GDM1 (cell line): ENCODE results near the gene TUT4.
"Not testable (repeated sequence)": the region's sequence is repeated elsewhere in the genome, so short reads cannot be mapped to it uniquely, and the experiment has no call there.

ENCODE experiments used
- DNase-seq: peaks from one replicate; lab custom pipeline; 2025; lab: John Stamatoyannopoulos, UW

Gene TUT4, protein sequence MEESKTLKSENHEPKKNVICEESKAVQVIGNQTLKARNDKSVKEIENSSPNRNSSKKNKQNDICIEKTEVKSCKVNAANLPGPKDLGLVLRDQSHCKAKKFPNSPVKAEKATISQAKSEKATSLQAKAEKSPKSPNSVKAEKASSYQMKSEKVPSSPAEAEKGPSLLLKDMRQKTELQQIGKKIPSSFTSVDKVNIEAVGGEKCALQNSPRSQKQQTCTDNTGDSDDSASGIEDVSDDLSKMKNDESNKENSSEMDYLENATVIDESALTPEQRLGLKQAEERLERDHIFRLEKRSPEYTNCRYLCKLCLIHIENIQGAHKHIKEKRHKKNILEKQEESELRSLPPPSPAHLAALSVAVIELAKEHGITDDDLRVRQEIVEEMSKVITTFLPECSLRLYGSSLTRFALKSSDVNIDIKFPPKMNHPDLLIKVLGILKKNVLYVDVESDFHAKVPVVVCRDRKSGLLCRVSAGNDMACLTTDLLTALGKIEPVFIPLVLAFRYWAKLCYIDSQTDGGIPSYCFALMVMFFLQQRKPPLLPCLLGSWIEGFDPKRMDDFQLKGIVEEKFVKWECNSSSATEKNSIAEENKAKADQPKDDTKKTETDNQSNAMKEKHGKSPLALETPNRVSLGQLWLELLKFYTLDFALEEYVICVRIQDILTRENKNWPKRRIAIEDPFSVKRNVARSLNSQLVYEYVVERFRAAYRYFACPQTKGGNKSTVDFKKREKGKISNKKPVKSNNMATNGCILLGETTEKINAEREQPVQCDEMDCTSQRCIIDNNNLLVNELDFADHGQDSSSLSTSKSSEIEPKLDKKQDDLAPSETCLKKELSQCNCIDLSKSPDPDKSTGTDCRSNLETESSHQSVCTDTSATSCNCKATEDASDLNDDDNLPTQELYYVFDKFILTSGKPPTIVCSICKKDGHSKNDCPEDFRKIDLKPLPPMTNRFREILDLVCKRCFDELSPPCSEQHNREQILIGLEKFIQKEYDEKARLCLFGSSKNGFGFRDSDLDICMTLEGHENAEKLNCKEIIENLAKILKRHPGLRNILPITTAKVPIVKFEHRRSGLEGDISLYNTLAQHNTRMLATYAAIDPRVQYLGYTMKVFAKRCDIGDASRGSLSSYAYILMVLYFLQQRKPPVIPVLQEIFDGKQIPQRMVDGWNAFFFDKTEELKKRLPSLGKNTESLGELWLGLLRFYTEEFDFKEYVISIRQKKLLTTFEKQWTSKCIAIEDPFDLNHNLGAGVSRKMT (N-terminal part only)

DNA sequence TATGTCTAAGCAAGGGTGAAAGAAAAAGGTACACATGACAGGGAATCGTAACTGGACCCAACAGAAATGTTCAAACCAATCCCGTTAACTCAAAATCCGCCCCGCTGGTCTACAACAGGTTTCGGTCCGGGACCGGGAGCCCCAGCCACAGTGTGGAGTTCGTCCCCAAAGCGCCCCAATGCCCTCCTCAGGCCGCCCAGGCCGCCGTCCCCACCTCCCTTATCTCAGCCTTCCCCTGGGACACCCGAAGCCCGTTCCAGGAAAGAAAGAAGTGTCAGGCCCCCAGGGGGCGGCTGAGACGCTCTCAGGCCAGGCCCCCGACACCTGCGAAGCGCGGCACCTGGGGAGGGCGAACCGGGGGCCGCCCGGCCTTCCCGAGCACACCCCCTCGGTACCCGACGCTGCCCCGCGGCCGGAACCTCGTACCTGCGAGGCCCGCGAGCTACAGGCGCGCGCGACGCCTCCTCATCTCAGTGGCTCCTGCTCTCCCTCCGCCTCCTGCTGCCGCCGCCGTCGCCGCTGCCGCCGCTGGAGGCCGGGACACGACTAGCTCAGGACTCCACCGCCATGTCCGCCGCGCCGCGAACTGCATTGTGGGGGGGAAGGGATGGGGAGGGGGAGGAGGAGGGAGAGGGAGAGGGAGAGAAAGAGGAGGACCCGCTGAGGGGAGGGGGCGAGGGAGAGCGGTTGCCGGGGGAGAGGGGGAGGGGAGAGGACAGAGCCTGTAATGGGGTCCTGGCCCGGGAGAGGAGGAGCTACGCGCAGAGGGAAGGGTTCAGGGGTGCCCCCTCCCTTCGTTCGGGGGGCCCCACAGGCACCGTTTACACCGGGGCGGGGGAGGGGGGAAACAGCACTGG, at the start of gene TUT4:
Gene TUT4, minus strand, starts transcription at position 588 of the 857 bp plus-strand sequence. CDS start 26,812 bp downstream, outside the sequence.
- peak; percentile 81 for DNase-seq

DNA sequence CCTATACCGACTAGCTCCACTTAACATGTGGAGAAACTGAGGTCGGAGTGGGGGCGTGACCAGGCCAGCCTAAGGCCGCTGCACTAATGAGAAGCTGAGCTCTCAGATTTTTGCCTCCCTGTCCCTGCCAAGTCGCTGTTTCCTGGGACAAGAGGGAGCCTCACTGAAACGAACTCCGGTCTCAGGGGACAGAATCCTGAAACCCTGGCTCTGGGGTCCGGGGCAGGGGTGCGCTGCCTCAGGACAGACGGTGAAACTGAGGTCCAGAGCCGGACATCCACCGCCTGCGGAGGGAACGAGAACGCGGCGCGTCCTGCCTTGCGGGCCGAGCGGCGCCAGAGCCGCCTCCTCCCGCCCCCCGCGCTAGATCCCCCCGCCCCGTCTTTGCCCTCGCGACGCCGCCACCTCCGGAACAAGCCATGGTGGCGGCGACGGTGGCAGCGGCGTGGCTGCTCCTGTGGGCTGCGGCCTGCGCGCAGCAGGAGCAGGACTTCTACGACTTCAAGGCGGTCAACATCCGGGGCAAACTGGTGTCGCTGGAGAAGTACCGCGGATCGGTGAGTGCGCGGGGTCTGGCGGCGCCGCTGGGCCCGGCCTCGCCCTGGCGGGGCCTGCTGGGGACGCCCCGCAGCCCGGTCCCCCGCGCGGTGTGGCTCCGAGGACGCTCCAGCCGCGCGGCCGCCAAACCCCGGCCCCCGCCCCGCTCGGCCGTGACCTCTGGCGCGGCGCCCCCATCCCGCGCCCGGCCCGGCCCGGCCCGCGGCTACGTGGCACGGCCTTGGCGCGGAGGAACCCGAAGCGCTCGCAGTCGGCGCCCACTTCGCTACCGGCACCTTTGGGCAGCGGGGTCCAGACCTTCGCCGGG, 49.3 kb upstream of the TUT4 start, which contains the start of gene GPX7:
Gene GPX7, plus strand, starts transcription at position 381 of the 865 bp plus-strand sequence. Its CDS starts 39 bp downstream, at position 420.
- peak; percentile 34 for DNase-seq

DNA sequence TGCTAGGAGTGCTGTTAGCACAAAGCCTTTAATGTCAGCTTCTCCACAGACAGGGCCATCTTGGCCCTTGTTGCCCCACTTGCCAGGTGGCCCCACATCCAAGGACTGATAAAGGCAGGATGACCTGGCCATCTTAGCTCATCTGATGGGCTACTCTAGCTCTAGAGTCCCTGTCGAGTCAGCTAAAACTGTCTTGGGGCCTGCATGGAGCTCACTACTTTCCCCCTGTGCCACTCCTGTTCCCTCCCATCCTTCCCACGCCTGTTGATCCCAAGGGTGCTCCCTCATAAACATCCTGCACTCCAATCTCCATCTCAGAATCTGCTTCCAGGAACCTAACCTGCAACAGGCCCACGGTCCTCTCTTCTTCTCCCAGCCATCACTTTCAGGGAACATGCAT, 48.6 kb upstream of the TUT4 start:
- no peak for DNase-seq

DNA sequence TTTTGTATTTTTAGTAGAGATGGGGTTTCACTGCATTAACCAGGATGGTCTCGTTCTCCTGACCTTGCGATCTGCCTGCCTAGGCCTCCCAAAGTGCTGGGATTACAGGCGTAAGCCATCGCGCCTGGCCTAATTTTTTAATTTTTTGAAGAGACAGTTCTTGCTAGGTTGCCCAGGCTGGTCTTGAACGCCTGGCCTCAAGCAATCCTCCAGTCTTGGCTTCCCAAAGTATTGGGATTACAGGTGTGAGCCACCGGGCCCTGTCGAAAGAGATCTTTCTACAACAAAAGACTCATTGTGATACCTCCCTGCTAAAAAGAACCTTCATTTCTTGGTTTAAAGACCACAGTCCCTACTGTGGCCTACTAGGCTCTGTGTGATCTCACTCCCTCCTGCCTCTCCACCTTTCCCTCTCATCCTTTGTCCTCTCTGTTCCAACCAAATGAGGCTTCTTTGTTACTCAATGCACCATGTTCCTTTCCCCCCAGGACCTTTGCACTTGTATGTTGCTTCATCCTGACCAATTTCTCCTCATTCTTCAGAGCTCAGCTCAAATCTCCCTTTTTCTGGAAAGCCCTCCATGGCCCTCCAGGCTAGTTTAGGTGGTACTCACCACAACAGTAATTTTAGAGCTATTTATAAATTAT, 47.8 kb upstream of the TUT4 start:
- DNase-seq = no peak

DNA sequence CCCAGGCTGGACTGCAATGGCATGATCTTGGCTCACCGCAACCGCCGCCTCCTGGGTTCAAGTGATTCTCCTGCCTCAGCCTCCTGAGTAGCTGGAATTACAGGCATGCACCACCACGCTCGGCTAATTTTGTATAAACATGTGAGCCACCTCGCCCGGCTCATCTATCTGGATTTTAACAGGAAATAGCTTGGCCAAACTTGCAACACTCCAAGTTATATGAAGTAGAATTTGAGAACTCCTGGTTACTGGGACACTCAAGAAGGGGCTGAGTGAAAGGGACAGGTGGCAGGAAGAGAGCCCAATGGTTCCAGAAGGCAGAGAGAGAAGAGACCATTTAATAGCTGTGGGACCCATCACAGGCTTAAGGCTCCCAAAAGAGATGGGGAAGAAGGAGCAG, 46.3 kb upstream of the TUT4 start:
- DNase-seq = no peak

DNA sequence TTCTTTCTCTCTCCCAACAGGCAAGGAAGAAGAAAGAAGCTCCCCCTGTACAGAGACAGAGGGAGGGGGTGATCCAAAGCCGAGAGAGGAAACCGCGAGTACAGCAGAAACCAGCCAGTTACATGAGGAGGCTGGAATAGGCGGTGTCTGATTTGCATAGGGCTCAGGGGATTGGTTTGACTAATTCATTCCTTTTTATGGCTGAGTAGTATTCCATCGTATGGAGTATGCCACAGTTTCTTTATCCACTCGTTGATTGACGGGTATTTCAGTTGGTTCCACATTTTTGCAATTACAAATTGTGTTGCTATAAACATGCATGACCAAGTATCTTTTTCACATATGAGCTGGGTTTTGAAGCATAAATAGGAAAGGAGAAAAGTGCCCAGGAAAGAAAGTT, 45.8 kb upstream of the TUT4 start:
- no peak for DNase-seq

DNA sequence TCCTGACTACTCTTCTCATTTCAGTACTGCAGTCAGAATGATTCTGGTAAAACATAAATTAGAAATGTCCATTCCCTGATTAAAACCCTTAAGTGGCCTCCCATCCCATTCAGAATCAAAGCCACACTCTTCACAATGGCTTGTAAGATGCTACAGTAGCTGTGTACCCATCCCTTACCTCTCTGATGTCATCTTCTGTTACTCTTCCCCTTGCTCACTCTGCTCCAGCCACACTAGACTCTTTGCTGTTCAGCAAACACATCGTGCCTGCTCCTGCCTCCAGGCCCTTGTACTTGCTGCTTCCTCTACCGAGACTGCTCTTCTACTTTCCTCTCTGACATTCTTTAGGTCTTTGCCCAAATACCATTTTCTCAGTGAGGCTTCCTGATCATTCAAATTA, 45.0 kb upstream of the TUT4 start:
- no peak for DNase-seq

DNA sequence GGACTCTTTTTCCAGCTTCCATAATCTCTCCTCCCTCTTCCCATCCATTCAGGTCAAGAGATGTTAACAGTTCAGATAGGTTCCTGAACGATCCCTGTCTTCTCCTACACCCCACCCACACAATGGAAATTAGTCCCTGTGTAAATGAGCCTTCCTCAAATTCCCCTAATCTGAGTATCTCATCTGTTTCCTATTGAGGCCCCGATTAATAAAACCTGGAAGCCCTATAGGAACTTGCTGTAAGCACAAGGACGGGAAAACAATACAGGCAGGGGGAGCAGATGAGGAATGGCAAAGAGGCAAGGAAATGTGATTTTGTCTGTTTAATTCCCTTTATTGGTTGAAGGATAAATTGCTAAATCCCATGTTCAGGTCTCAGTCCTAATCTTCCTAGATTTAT, 42.2 kb upstream of the TUT4 start:
- DNase-seq = no peak

DNA sequence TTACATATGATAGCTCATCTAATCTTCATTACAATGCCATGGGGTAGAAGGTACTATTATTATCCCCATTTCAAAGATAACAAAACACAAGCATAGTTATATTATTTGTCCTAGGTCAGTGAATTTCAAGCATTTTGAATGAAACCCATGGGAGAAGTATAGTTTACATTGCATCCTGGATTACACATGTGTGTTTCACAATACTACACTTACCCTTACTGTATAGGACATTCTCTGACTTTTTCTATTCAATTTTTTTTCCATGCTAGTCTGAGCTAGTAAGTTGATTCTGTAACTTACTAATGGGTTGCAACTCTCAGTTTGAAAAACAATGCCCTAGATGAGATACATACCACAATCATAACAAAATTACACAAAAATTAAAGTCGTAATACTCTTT, 40.6 kb upstream of the TUT4 start:
- no peak for DNase-seq

DNA sequence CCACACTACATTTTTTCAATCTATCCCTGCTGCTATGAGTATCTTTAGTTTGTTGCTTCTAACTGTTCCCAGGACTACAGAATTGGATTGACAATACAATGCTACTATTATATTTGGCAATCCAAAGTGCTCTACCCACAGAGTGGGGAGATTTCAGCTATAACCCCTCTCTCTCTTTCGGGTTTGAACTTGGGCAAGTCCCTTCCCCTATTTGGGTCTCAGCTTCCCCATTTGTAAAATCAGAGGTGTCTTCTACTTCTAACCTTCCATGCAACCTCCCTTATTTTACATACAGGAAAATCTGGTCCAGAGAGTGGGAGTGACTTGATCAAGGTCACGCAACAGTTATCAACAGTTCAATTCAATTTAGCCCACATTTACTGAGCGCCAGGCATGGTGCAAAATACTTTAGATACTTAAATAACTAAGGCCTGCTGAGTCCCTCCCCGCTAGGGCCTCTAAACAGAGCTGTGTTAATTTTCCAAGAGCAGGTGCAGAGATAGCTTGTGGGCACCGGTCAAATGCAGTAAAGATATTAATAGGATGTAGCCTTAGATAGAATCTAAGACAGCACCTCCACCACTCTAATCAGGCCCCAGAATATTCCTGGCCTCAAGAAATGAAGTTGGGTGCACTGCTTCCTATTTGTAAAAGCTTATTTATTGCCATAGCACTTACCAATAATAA, 39.9 kb upstream of the TUT4 start:
- no peak for DNase-seq

DNA sequence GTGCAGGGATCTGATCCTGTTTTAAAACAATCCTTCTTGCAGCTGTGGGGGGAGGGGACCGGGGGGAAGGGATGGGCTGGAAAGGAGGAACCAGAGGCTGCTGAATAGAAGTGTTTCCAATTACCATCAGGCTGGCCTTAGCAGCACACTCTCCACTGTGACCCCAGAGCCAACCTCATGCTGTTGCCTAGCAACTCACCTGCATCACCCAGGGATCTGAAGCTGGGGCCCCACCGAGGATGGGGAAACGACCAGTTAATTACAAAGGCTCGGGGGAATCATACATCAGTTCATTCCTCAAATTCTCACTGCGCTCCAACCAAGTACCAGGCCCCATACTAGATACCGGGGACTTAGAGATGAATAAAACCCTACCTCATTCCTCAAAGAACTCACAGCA, 37.4 kb upstream of the TUT4 start:
- DNase-seq = no peak

DNA sequence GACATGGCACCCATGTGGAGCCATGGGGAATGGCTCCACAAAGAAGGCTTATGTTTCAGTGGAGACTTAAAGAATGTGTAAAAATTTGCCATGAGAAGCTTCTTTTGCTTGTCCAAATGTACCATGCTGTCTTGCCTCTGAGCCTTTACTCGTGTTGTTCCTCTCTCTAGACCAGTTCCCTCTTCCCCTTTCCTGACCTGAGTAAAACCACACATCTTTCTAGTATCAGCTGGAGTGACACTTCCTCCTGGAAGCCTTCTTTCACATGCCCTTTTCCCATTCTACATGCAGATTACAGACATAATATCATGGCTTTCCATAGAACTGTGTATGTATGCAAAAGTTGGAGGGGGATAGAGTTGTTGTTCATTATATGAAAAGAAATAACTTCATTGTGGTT, 35.6 kb upstream of the TUT4 start:
- peak; percentile 54 for DNase-seq

DNA sequence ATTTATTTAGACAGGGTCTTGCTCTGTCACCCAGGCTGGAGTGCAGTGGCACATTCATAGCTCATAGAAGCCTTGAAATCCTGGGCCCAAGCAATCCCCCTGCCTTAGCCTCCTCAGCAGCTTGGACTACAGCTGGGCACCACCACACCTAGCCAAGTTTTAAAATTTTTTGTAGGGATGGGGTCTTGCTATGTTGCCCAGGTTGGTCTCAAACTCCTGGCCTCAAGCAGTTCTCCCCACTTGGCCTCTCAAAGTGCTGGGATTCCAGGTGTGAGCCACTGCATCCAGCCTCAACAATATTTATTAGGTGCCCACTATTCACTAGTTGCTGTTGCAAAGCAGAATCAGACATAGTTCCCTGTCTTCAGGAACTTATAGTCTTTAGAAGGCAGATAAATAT, 35.1 kb upstream of the TUT4 start:
- DNase-seq = no peak

DNA sequence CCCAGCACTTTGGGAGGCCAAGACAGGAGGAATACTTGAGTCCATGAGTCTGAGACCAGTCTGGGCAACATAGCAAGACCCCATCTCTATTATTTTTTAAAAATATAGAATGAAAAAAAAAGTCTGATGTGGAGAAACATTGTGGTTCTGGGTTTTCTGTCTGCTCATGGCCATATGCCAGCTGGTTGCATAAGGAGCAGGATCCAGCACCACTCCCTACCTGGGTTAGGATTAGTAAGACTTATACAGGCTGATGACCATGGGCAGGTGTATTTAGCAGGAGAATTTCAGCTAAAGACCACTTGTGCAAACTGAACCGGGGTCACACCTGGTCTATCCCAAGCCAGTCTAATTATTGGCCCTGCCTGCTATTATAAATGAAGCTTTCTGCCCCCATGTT, 32.6 kb upstream of the TUT4 start:
- DNase-seq = no peak

DNA sequence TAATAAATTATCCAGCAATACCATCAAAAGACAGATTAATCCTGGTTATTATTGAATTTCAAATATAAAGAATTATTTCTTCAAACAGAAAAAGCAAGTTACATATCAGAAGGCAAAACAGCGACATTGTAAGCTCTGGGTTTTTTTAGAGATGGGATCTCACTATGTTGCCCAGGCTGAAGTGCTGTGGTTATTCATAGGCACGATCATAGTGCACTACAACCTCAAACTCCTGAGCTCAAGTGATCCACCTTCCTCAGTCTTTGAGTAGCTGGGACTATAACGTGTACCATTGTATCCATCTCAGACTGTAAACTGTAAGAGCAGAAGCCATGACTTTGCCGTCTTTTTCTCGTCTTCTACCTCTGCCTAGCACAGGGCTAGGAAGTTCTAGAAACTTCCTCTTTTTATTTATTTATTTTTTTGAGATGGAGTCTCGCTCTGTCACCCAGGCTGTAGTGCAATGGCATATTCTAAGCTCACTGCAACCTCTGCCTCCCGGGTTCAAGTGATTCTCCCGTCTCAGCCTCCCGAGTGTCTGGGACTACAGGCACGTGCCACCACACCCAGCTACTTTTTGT, 29.3 kb upstream of the TUT4 start:
- no peak for DNase-seq

DNA sequence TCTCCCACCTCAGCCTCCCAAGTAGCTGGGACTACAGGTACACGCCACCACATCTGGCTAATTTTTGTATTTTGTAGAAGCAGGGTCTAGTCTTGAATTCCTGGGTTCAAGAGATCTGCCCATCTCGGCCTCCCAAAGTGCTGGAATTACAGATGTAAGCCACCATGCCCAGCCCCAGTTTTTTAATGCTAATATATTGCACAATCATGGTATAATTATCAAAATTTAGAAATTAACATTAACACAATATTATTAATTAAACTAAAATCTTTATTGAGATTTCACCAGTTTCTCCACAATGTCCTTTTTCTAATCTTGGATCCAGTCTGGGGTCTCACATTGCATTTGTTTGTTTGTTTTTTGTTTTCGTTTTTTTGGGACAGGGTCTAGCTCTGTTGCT, 27.4 kb upstream of the TUT4 start:
- DNase-seq = no peak

DNA sequence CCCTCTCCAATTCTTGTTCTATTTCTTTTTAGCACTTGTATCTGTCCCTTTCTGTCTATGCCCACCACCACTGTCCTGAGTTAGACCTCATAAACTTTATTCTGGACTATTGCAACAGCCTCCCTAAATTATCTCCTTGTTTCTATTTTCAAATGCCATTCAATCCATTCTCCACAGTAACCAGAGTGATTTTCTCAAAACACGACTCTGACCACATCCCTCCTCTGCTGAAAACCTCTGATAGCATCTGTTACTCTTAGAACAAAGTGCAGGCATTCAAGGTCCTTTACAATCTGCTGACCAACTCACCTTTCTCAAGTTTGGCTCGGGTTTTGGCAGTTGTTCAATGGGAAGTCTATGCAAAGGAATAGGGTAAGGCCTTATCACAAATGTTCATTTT, 26.5 kb upstream of the TUT4 start:
- DNase-seq = no peak

DNA sequence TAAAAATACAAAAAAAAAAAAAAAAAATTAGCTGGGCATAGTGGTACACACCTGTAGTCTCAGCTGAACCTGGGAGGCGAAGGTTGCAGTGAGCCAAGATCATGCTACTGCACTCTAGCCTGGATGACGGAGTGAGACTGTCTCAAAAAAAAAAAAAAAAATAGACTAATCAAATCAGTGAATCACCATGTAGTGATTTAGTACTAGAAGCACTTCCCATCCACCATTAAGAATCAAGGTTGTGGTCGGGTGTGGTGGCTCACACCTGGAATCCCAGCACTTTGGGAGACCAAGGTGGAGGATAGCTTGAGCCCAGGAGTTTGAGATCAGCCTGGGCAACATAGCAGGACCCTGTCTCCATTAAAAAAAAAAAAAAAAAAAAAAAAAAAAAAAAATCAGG, 25.2 kb upstream of the TUT4 start:
- DNase-seq = not testable (repeated sequence)

DNA sequence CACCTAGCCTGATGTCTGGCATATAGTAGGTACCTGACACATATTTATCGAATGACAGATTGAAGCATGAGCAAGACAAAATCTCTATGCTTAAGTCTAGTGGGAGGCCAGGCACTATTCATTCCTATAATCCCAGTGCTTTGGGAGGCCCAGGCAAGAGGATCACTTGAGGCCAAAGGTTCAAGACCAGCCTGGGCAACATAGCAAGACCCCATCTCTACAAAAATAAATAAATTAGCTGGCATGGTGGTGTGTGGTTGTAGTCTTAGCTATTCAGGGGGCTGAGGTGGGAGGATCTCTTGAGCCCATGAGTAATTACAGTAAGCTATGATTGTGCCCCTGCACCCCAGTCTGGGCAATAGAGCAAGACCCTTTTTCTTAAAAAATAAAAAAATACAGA, 23.2 kb upstream of the TUT4 start:
- no peak for DNase-seq
